Measurements from ENCODE around the gene PCBP3.

DNA sequence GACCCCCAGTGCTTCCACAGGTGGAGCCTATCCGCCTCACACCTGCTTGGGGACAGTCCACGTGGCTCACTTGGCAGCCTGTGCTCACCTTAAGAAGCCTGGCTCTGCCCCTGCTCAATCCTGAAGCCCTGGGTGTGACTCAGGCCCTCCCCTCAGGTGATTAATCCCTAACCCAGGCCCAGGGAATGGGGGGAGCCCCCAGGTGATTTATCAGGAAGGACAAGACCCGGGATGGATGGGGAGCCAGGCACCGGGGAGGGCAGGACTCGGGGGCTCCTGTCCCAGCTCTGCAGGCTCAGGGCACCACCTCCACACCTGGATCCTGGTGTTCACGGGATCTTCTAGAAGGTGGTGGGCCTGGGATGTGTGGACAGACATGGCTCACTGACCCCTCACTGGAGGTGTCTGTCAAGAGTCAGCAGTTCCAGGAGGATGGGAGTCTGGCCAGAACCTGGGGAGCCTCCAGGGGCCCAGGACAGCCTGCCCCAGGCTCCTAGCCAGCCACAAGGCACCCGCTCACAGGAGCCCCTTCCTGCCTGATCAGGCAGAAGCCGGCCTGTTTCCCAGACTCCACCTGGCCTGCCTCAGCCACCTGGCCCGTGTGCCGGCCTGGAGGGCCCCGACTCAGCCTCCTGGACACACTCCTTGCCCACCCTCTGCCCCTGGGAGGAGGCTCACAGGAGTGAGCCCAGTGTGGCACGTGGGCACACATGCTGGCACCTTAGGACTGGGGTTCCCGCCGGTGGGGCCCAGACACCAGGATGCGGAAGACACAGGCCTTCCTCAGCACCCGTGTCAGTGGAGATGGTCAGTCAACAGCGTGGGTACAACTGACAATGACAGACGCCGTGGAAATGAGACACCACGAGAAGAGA, 299.5 kb downstream of the PCBP3 start:
- TF ChIP-seq POLR2A (IDR thresholded peaks at IDR 0.05; ENCODE audit: control extremely low read depth in 1 of 2, low read depth in 2 of 2, low read length in 2 of 2) = no peak
- TF ChIP-seq, protein P1, sequence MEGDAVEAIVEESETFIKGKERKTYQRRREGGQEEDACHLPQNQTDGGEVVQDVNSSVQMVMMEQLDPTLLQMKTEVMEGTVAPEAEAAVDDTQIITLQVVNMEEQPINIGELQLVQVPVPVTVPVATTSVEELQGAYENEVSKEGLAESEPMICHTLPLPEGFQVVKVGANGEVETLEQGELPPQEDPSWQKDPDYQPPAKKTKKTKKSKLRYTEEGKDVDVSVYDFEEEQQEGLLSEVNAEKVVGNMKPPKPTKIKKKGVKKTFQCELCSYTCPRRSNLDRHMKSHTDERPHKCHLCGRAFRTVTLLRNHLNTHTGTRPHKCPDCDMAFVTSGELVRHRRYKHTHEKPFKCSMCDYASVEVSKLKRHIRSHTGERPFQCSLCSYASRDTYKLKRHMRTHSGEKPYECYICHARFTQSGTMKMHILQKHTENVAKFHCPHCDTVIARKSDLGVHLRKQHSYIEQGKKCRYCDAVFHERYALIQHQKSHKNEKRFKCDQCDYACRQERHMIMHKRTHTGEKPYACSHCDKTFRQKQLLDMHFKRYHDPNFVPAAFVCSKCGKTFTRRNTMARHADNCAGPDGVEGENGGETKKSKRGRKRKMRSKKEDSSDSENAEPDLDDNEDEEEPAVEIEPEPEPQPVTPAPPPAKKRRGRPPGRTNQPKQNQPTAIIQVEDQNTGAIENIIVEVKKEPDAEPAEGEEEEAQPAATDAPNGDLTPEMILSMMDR (IDR thresholded peaks at IDR 0.05; ENCODE audit: control extremely low read depth in 1 of 3, insufficient read depth in 1 of 3, low read depth in 1 of 3, low read length in 3 of 3) = no peak
- TF ChIP-seq CHD2 (IDR thresholded peaks at IDR 0.05; ENCODE audit: low read length) = no peak
